NCI-H226 (cell line): Measurements from ENCODE around the gene CCNY.
"Not testable (repeated sequence)": the region's sequence is repeated elsewhere in the genome, so short reads cannot be mapped to it uniquely, and the experiment has no call there.

Experiments
- DNase-seq: peaks from one replicate; pipeline ENCODE4 v3.0.0-alpha.2; 2015

The CCNY gene

GRCh38 chr10:35535136-35535535 lies 198.8 kb downstream of the CCNY start:
- no peak for DNase-seq

- no peak for DNase-seq
Measured at GRCh38 chr10:35536789-35537188, 200.5 kb downstream of the CCNY start.

GRCh38 chr10:35537925-35538324 lies 201.6 kb downstream of the CCNY start:
- DNase-seq, result not testable (repeated sequence)

- no peak for DNase-seq
Measured at GRCh38 chr10:35540296-35541164, 204.2 kb downstream of the CCNY start.

DNA sequence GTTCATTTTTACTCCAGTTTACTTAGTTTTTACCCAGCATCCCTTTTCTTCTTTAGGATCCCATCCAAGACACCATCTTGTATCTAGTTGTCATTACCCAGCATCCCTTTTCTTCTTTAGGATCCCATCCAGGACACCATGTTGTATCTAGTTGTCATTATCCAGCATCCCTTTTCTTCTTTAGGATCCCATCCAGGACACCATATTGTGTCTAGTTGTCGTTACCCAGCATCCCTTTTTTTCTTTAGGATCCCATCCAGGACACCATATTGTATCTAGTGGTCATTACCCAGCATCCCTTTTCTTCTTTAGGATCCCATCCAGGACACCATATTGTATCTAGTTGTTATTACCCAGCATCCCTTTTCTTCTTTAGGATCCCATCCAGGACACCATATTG lies 205.4 kb downstream of the CCNY start:
- DNase-seq, result no peak

GRCh38 chr10:35542303-35542702 lies 206.0 kb downstream of the CCNY start:
- DNase-seq, result no peak

DNA sequence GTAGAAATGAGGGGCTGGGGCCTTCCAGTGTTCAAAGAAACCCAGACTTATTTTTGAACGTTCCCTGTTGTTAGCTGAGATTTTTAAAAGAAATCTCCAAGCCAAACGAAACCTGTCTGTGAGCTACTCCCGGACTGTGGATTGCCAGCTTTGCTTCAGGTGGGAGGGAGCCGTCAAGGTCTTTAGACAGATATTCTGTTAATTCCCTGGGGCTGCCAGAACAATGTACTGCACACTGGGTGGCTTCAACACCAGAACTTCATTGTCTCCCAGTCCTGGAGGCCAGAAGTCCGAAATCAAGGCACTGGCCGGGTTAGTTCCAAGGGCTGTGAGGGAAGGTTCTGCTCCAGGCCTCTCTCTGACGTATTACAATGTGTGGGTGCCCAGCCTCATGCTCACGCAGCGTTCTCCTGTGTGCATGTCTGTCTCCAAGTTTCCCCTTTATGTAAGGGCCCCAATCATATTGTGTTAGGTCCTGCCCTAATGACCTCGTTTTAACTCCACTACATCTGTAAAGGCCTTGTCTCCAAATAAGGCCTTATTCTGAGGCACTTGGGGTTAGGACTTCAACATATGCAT lies 208.9 kb downstream of the CCNY start:
- DNase-seq, result no peak

DNA sequence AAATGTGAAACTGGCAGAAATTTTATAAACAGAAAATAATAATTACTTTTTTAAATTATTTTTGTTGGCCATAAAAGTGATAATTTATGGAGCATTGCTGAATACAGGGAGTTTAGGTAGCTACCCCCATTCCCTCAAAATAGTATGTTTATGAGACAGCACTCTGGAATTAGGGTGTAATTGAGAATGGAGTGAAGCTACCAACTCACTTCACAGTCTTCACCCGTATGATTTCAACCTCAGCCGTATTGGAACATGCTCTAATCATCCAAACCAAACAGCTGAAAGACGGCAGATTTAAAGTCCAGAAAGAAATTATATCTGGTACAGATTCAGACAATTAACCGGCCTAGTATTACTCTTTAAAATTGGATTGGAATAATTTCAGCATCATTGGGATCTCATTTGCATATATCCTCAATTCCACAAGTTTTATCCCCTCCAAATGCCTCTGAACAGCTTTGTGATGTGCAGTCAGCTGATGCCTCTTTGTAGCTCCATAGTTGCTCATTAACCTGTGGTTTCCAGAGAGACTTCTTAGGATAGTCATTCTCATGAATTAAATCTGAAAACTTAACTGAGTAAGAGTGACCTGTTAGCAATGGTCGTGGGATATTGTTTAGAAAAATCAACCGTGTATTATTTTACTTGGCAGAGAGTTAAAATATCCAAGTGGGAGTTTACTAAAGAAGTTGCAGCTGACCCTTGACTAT lies 209.7 kb downstream of the CCNY start:
- no peak for DNase-seq

DNA sequence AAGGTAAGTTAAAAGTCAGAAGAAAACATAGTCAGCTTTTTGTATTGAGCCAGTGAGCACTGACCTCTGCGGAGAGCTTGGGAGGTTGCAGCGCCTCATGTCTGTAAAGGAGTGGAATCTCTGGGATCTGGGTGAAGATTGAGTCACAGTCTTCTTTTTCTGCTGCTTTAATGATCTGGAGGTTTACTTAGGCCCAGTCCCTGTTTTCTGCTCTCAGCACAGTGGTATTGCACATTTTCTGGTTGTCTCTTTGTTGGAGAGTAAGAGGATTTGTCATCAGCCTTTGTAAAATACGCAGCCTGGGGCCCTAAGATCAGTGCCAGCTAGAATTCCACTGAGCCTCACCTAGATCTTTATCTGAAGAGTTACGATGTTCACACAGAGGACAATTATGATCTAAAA lies 210.5 kb downstream of the CCNY start:
- no peak for DNase-seq

- peak; percentile 13 for DNase-seq
Measured at GRCh38 chr10:35552650-35553342, 216.5 kb downstream of the CCNY start.

GRCh38 chr10:35554036-35554435 lies 217.7 kb downstream of the CCNY start:
- no peak for DNase-seq

GRCh38 chr10:35554461-35555056 lies 218.2 kb downstream of the CCNY start:
- DNase-seq, result no peak

DNA sequence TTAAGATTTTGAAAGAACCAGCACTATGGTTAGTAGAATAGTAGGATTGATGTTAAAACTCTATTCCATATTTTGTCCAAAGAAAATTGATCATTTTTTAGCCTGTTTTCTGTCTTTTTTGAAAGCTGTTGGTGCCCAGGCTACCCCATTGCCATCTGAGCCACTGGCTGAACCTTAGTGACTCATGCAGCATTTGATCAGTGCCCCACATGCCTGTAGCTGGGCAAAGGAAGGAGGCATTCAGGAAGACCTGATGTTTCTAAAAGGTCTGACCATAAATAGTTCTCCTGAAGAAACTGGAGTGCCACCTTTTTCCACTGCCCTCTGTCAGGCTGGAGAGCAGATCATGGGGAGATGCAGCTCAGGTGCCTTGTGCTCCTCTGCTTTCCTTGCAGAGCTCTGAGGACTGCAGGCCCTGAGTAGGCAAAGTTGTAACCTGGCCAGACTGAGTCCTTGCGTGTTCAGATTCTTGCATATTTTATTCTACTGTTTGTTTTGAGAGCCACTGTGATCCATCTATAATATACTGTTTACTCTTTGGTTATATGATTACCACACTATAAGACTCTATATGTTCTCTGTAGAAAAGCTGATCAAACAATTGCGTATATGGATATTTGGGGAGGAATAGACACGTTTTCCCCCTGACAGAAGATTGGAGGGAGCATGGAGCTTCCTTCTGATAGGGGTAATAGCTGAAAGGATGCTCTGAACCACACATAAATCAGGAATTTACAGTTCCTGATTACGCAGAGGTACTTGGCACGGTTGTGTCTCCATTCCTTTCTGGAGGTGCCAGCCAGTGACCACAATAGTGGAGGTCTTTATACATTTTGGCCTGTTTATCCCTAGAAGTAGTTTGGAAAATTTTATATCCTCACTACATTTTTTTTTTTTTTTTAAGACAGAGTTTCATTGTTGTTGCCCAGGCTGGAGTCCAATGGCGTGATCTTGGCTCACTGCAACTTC lies 219.9 kb downstream of the CCNY start:
- no peak for DNase-seq

DNA sequence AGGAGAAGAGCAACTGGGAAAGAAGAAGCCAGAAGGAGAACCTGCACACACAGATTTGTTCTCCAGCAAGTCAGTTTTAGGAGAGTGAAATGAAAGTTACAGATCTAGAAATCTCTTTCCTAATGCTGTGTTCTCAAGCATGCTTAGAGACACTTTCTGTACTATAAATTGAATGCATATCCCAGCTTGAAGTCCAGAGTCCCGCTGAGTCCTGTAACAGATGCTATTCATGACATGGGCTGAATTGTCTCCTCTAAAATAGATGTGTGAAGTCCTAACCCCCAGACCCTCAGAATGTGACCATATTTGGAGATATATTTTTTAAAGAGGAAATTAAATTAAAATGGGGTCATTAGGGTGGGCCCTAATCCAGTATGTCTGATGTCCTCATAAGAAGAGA lies 222.0 kb downstream of the CCNY start:
- DNase-seq, result no peak

DNA sequence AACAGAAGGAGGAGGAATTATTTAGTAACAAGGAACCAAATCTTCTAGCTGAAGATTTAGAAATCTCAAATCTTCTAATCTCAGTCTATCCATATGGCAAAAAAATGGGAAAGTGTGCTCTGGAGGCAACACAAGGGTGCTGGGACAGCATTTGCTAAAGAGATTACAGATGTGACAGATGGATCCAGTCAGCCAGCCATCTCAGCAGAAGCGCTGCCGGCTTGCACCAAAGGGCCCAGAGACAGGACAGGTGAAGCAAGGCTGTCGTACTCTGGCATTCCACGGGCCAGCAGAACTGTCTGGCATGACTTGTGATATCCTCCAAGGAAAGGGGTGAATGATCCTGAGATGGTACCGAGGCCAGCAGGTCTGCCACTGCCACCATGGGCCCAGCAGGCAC lies 223.1 kb downstream of the CCNY start:
- no peak for DNase-seq

GRCh38 chr10:35561715-35562114 lies 225.4 kb downstream of the CCNY start:
- no peak for DNase-seq

- DNase-seq, result no peak
Measured at GRCh38 chr10:35562427-35562826, 226.1 kb downstream of the CCNY start.

DNA sequence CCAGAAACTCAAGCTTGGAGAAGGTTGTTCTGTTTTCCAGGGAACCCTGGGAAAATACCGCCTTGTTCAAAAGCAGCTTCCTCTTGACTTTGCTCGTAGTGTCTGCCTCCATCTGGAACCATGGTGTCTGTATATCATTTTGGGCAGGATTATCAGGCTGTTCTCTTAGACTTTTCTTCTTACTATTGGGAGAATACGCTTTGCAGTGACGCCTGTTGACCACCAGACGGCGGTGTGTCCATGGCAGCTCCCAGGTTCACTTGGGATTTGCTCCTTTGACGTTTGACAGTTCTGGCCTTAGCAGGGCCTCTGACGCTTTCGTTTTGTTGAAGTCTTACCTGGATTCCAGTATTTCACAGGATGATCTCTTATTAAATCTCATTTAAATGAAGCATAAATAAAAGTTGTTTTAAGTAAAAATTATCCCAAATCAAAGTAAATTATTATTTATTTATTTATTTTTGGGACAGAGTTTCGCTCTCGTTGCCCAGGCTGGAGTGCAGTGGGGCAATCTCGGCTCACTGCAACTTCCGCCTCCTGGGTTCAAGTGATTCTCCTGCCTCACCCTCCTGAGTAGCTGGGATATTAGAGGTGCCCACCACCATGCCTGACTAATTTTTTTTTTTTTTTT lies 227.1 kb downstream of the CCNY start:
- no peak for DNase-seq

DNA sequence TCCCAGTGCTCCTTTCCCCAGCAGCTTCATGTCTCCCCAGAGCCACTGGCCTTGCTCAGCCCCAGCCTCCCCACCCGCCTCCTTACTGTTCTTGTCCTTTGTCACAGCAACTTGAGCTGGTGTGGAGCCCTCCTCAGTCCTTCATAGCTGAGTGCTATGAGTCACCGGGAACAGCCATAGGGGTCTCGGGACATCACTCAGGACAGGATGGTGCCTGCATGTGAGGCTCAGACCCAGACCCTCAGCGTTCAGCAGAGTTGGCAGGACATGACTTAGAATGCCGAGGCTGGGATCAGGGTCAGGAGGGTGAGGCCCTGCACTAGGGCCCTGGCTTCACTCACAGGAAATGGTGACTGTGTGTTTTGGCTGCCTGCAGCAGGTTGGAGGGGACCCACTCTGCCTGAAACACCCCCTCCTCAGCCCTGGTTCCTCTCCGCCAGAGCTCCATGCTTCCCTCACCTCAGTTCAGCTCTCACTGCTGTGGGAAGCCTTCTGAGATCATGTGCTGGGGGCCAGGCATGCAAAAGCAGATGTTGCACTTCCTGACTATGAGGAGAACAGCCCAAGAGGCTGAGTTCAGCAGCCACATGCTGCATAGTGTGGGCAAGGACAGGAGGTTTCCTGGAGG lies 228.1 kb downstream of the CCNY start:
- DNase-seq, result no peak

DNA sequence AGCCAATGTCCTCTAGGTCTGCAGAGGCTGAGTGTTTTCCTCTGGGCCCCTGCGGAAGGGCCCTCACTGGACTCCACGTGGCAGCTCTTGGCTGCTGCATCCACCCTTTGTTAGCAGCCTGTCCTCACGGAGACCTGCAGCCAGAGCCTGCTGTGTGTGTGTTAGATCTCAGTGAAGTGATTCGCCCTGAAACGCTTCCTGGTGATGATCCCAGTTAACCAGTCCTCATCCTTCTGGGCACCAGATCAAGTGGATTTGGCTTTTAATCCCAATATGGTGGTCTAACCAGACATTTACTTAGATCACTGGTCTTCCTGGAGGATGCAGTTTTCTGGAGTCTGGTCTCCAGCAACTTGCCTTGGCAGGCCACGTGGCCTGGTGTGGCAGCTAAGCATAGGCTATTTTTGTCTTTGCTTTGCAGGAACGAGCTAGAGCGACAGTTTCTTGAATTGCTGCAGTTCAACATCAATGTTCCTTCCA lies 229.3 kb downstream of the CCNY start:
- no peak for DNase-seq

- DNase-seq, result no peak
Measured at GRCh38 chr10:35567951-35568350, 231.6 kb downstream of the CCNY start.
